Measurements from ENCODE around the gene SH2D4B. TPM values are rescaled to one million over a fixed set of nuclear protein-coding genes. Genes with fewer than 3 reads are reported as not detected.

Gene SH2D4B
- polyA plus RNA-seq, 1 experiment: not detected

GRCh38 chr10:80693565-80693964, 155.9 kb downstream of the SH2D4B start:
- Histone ChIP-seq H3K27ac (ENCODE audit: low read depth, low read length) (no peak overlapping the region), H3K9me3 (ENCODE audit: control insufficient read depth, insufficient read depth, low read length) (no peaks in the 10 kb centered on the region), H3K4me3 (ENCODE audit: low read depth, low read length) (no peak overlapping the region), H3K27me3 (ENCODE audit: control insufficient read depth, insufficient read depth, low read length) (no peaks in the 10 kb centered on the region)
- CTCF ChIA-PET: no interaction called here
- TF ChIP-seq CTCF (IDR thresholded peaks at IDR 0.05; ENCODE audit: low read depth, low read length): no peak
- no peak for DNase-seq (ENCODE audit: low read depth, low spot score)
- POLR2A ChIA-PET: no interaction called here

- no peak overlapping the region for H3K4me3 ChIP-seq (ENCODE audit: low read depth, low read length)
- no peaks in the 10 kb centered on the region for H3K27me3 ChIP-seq (ENCODE audit: control insufficient read depth, insufficient read depth, low read length)
- ChIA-PET CTCF (interaction anchor here (1.4 kb wide), 1 partner anchor 32 kb away, joined by 5 read pairs; no protein-coding TSS in a partner anchor), POLR2A (no interaction called here)
- H3K9me3 ChIP-seq (ENCODE audit: control insufficient read depth, insufficient read depth, low read length): no peaks in the 10 kb centered on the region
- no peak for TF ChIP-seq CTCF (IDR thresholded peaks at IDR 0.05; ENCODE audit: low read depth, low read length)
- H3K27ac ChIP-seq (ENCODE audit: low read depth, low read length): no peak overlapping the region
- no peak for DNase-seq (ENCODE audit: low read depth, low spot score)
Measured at GRCh38 chr10:80694930-80695329, 157.2 kb downstream of the SH2D4B start.

Other genes with a start within 250 kb of the SH2D4B start
- not detected in 2 replicates for gene MAT1A, start 248.2 kb upstream of the SH2D4B start, polyA plus RNA-seq (2011; rRNA removed)
- not detected in 2 replicates for gene DYDC1, start 181.1 kb upstream of the SH2D4B start, polyA plus RNA-seq (2011; rRNA removed)
- not detected in 2 replicates for gene DYDC2, start 181.1 kb upstream of the SH2D4B start, polyA plus RNA-seq (2011; rRNA removed)
- 3.9 and 5.2 TPM in 2 replicates for gene PRXL2A, start 129.4 kb upstream of the SH2D4B start, polyA plus RNA-seq (2011; rRNA removed)
- 27.3 and 32.5 TPM in 2 replicates for gene TSPAN14, start 83.6 kb upstream of the SH2D4B start, polyA plus RNA-seq (2011; rRNA removed)